ENCODE results near the gene EIF4EBP3.
A peak's percentile ranks its signal among the peaks of the same experiment; 100 is the strongest.

Gene EIF4EBP3

GRCh38 chr5:140547508-140548299, at the start of gene EIF4EBP3:
Gene EIF4EBP3, plus strand, starts transcription at chr5:140547662. Its CDS starts 76 bp downstream, at chr5:140547738.
- H3K27me3 ChIP-seq (ENCODE audit: low read depth): no peaks in the 10 kb centered on the region
- no peak within 1 kb of the TSS for H3K4me3 ChIP-seq
- in situ Hi-C loops (cut with MboI; ENCODE audit: low sequenced_read_pairs): no loop called here
- H3K9me3 ChIP-seq: no peaks in the 10 kb centered on the region
- no peaks in the 10 kb centered on the region for H3K4me1 ChIP-seq
- peak in 1 of 2 experiments; percentile 36 for DNase-seq (ENCODE audit: low spot score in 2 of 2)
- H3K36me3 ChIP-seq (replicated peaks): peaks cover 53% of the 10 kb centered on the region

GRCh38 chr5:140497897-140498296, 49.6 kb upstream of the EIF4EBP3 start:
- Histone ChIP-seq H3K27me3 (ENCODE audit: low read depth) (no peaks in the 10 kb centered on the region), H3K9me3 (no peaks in the 10 kb centered on the region), H3K36me3 (replicated peaks) (peaks cover 19% of the 10 kb centered on the region), H3K4me3 (no peak overlapping the region), H3K4me1 (no peaks in the 10 kb centered on the region)
- in situ Hi-C loops (cut with MboI; ENCODE audit: low sequenced_read_pairs): no loop called here
- no peak for DNase-seq (ENCODE audit: low spot score in 2 of 2)

- in situ Hi-C loops (cut with MboI; ENCODE audit: low sequenced_read_pairs): no loop called here
- H3K27me3 ChIP-seq (ENCODE audit: low read depth): no peaks in the 10 kb centered on the region
- H3K9me3 ChIP-seq: no peaks in the 10 kb centered on the region
- no peak overlapping the region for H3K4me3 ChIP-seq
- H3K4me1 ChIP-seq: no peaks in the 10 kb centered on the region
- no peak for DNase-seq (ENCODE audit: low spot score in 2 of 2)
- H3K36me3 ChIP-seq (replicated peaks): peaks cover 19% of the 10 kb centered on the region
Observed at GRCh38 chr5:140498591-140498990, 48.9 kb upstream of the EIF4EBP3 start.

GRCh38 chr5:140502834-140503233, 44.6 kb upstream of the EIF4EBP3 start:
- in situ Hi-C loops (cut with MboI; ENCODE audit: low sequenced_read_pairs): no loop called here
- Histone ChIP-seq H3K4me3 (no peak overlapping the region), H3K4me1 (no peaks in the 10 kb centered on the region), H3K27me3 (ENCODE audit: low read depth) (no peaks in the 10 kb centered on the region), H3K36me3 (replicated peaks) (peaks cover 39% of the 10 kb centered on the region), H3K9me3 (no peaks in the 10 kb centered on the region)
- DNase-seq (ENCODE audit: low spot score in 2 of 2): no peak

GRCh38 chr5:140509898-140510297, 37.6 kb upstream of the EIF4EBP3 start:
- no peaks in the 10 kb centered on the region for H3K4me1 ChIP-seq
- in situ Hi-C loops (cut with MboI; ENCODE audit: low sequenced_read_pairs): no loop called here
- H3K9me3 ChIP-seq: no peaks in the 10 kb centered on the region
- peaks cover 82% of the 10 kb centered on the region for H3K36me3 ChIP-seq (replicated peaks)
- no peak overlapping the region for H3K4me3 ChIP-seq
- no peak for DNase-seq (ENCODE audit: low spot score in 2 of 2)
- H3K27me3 ChIP-seq (ENCODE audit: low read depth): no peaks in the 10 kb centered on the region

- in situ Hi-C loops (cut with MboI; ENCODE audit: low sequenced_read_pairs): no loop called here
- peaks cover 56% of the 10 kb centered on the region for H3K36me3 ChIP-seq (replicated peaks)
- no peak overlapping the region for H3K4me3 ChIP-seq
- H3K4me1 ChIP-seq: no peaks in the 10 kb centered on the region
- no peak for DNase-seq (ENCODE audit: low spot score in 2 of 2)
- no peaks in the 10 kb centered on the region for H3K9me3 ChIP-seq
- H3K27me3 ChIP-seq (ENCODE audit: low read depth): no peaks in the 10 kb centered on the region
Observed at GRCh38 chr5:140513124-140513523, 34.3 kb upstream of the EIF4EBP3 start.

- no peaks in the 10 kb centered on the region for H3K4me1 ChIP-seq
- in situ Hi-C loops (cut with MboI; ENCODE audit: low sequenced_read_pairs): no loop called here
- H3K36me3 ChIP-seq (replicated peaks): peaks cover 34% of the 10 kb centered on the region
Observed at GRCh38 chr5:140524003-140524402, 23.5 kb upstream of the EIF4EBP3 start.

GRCh38 chr5:140540227-140540626, 7.2 kb upstream of the EIF4EBP3 start:
- H3K9me3 ChIP-seq: no peaks in the 10 kb centered on the region
- peaks cover 54% of the 10 kb centered on the region for H3K36me3 ChIP-seq (replicated peaks)
- no peaks in the 10 kb centered on the region for H3K4me1 ChIP-seq
- no peak for DNase-seq (ENCODE audit: low spot score in 2 of 2)
- no peaks in the 10 kb centered on the region for H3K27me3 ChIP-seq (ENCODE audit: low read depth)
- in situ Hi-C loops (cut with MboI; ENCODE audit: low sequenced_read_pairs): no loop called here
- H3K4me3 ChIP-seq: no peak overlapping the region

More at GRCh38 chr5:140524003-140524402, 23.5 kb upstream of the EIF4EBP3 start:
- no peak overlapping the region for H3K4me3 ChIP-seq
- no peaks in the 10 kb centered on the region for H3K9me3 ChIP-seq
- DNase-seq (ENCODE audit: low spot score in 2 of 2): no peak
- no peaks in the 10 kb centered on the region for H3K27me3 ChIP-seq (ENCODE audit: low read depth)

- in situ Hi-C loops (cut with MboI; ENCODE audit: low sequenced_read_pairs): no loop called here
- no peaks in the 10 kb centered on the region for H3K4me1 ChIP-seq
- no peaks in the 10 kb centered on the region for H3K9me3 ChIP-seq
- no peaks in the 10 kb centered on the region for H3K27me3 ChIP-seq (ENCODE audit: low read depth)
- no peak for DNase-seq (ENCODE audit: low spot score in 2 of 2)
- H3K36me3 ChIP-seq (replicated peaks): peaks cover 46% of the 10 kb centered on the region
- no peak overlapping the region for H3K4me3 ChIP-seq
Observed at GRCh38 chr5:140542972-140543371, 4.5 kb upstream of the EIF4EBP3 start.

- Histone ChIP-seq H3K36me3 (replicated peaks) (peaks cover 39% of the 10 kb centered on the region), H3K4me3 (no peak overlapping the region), H3K4me1 (no peaks in the 10 kb centered on the region), H3K9me3 (no peaks in the 10 kb centered on the region), H3K27me3 (ENCODE audit: low read depth) (no peaks in the 10 kb centered on the region)
- in situ Hi-C loops (cut with MboI; ENCODE audit: low sequenced_read_pairs): no loop called here
- DNase-seq (ENCODE audit: low spot score in 2 of 2): no peak
Observed at GRCh38 chr5:140544986-140545385, 2.5 kb upstream of the EIF4EBP3 start.

GRCh38 chr5:140545606-140546005, 1.9 kb upstream of the EIF4EBP3 start:
- H3K9me3 ChIP-seq: no peaks in the 10 kb centered on the region
- H3K27me3 ChIP-seq (ENCODE audit: low read depth): no peaks in the 10 kb centered on the region
- no peak for DNase-seq (ENCODE audit: low spot score in 2 of 2)
- no peaks in the 10 kb centered on the region for H3K4me1 ChIP-seq
- H3K36me3 ChIP-seq (replicated peaks): peaks cover 41% of the 10 kb centered on the region
- in situ Hi-C loops (cut with MboI; ENCODE audit: low sequenced_read_pairs): no loop called here
- no peak overlapping the region for H3K4me3 ChIP-seq

GRCh38 chr5:140546851-140547507, 483 bp upstream of the EIF4EBP3 start:
- H3K36me3 ChIP-seq (replicated peaks): peaks cover 51% of the 10 kb centered on the region
- H3K4me3 ChIP-seq: no peak overlapping the region
- in situ Hi-C loops (cut with MboI; ENCODE audit: low sequenced_read_pairs): no loop called here
- no peaks in the 10 kb centered on the region for H3K4me1 ChIP-seq
- DNase-seq (ENCODE audit: low spot score in 2 of 2): no peak
- H3K9me3 ChIP-seq: no peaks in the 10 kb centered on the region
- H3K27me3 ChIP-seq (ENCODE audit: low read depth): no peaks in the 10 kb centered on the region

- H3K9me3 ChIP-seq: no peaks in the 10 kb centered on the region
- no peak for DNase-seq (ENCODE audit: low spot score in 2 of 2)
- H3K4me1 ChIP-seq: no peaks in the 10 kb centered on the region
- H3K4me3 ChIP-seq: no peak overlapping the region
- H3K36me3 ChIP-seq (replicated peaks): peaks cover 53% of the 10 kb centered on the region
- in situ Hi-C loops (cut with MboI; ENCODE audit: low sequenced_read_pairs): no loop called here
- H3K27me3 ChIP-seq (ENCODE audit: low read depth): no peaks in the 10 kb centered on the region
Observed at GRCh38 chr5:140548300-140548688, 832 bp downstream of the EIF4EBP3 start.

GRCh38 chr5:140548791-140549190, 1.3 kb downstream of the EIF4EBP3 start:
- Histone ChIP-seq H3K4me1 (no peaks in the 10 kb centered on the region), H3K4me3 (no peak overlapping the region), H3K27me3 (ENCODE audit: low read depth) (no peaks in the 10 kb centered on the region), H3K36me3 (replicated peaks) (peaks cover 54% of the 10 kb centered on the region), H3K9me3 (no peaks in the 10 kb centered on the region)
- no peak for DNase-seq (ENCODE audit: low spot score in 2 of 2)
- in situ Hi-C loops (cut with MboI; ENCODE audit: low sequenced_read_pairs): no loop called here
